Stomach (tissue), 9 donors: ENCODE measurements around the gene NFKBIB. TPM values are rescaled to one million over a fixed set of nuclear protein-coding genes. Genes with fewer than 3 reads are reported as not detected.
A peak's percentile ranks its signal among the peaks of the same experiment; 100 is the strongest.

ENCODE experiments used
- DNase-seq, 2 donors: peaks; one replicate each; pipeline versions ENCODE4 v3.0.0 to v3.0.0-alpha.2; 2013 to 2019
- H3K27ac ChIP-seq, 5 donors: fragments of 200-600 bp in 4 of 5; sonication (generic) in 4 of 5; one replicate each; pipeline ENCODE4 v1.5.1; 2013 to 2019; ENCODE audit warnings: mild to moderate bottlenecking in 1 of 5, moderate library complexity in 1 of 5
- H3K27me3 ChIP-seq, 3 donors: fragments of 200-600 bp; sonication (generic); one replicate each; pipeline ENCODE4 v1.5.1; 2017 to 2019; ENCODE audit warnings: mixed run types in 1 of 3
- H3K36me3 ChIP-seq, 4 donors: fragments of 200-600 bp; sonication (generic); 1 replicate in 3 of 4; 2 replicates in 1 of 4; pipeline ENCODE4 v1.5.1; 2016 to 2019
- H3K4me1 ChIP-seq, 4 donors: fragments of 200-600 bp; sonication (generic); one replicate each; pipeline ENCODE4 v1.5.1; 2016 to 2019
- H3K4me3 ChIP-seq, 4 donors: fragments of 200-600 bp; sonication (generic) in 3 of 4; one replicate each; pipeline ENCODE4 v1.5.1; 2016 to 2019; ENCODE audit warnings: mild to moderate bottlenecking in 1 of 4
- H3K9me3 ChIP-seq, 4 donors: fragments of 200-600 bp; sonication (generic); one replicate each; pipeline ENCODE4 v1.5.1; 2016 to 2019
- EP300 ChIP-seq: sonication (generic); formaldehyde crosslinking; IDR thresholded peaks from one replicate; pipeline ENCODE4 v1.6.1; 2017; ENCODE audit warnings: antibody characterized with exemption
- POLR2A ChIP-seq, 4 donors: fragments of 450-650 bp; IDR thresholded peaks; one replicate each; pipeline ENCODE4 v1.6.1; 2016; ENCODE audit warnings: antibody characterized with exemption in 4 of 4, control low read depth in 2 of 4, mild to moderate bottlenecking in 1 of 4, moderate library complexity in 1 of 4
- POLR2AphosphoS5 ChIP-seq, 3 donors: sonication (generic); formaldehyde crosslinking; IDR thresholded peaks; one replicate each; pipeline ENCODE4 v1.6.1; 2016; ENCODE audit warnings: antibody characterized with exemption in 3 of 3
- WGBS, 5 donors: extraction: QIAGEN DNeasy Blood & Tissue Kit in 3 of 5; methylation state at CpG; one replicate each; pipeline versions ENCODE4 v1.1.5 to v1.1.7; 2013 to 2018; 5-methylcytosine and 5-hydroxymethylcytosine counted together
- intact Hi-C: fragments of 100-400 bp; cut with DNase I; formaldehyde crosslinking; loops from one replicate; pipeline ENCODE4 v1.15.1; 2023; ENCODE audit warnings: low total_unique reads
- polyA plus RNA-seq, 3 donors: library from polyadenylated mRNA; stranded (reverse); fragments of 200-250 nt; gene quantifications; one replicate each; pipeline ENCODE4 v1.2.3, GENCODE V29; 2013
- total RNA-seq, 5 donors: library from RNA; depleted of rRNA; stranded (reverse); fragments of >200 nt; gene quantifications; one replicate each; pipeline versions ENCODE4 v1.1.0 to v1.2.3, GENCODE V29; 2014 to 2016
- TF ChIP-seq, protein P1 (sequence below), 7 experiments: fragments of 450-650 bp in 4 of 7; fragments of 200-600 bp in 3 of 7; sonication (generic) in 3 of 7; IDR thresholded peaks; one replicate each; pipeline ENCODE4 v1.5.1; 2016 to 2019; ENCODE audit warnings: antibody characterized with exemption in 7 of 7, control low read depth in 2 of 7, mild to moderate bottlenecking in 1 of 7
- donor health status: healthy with polysubstance abuse.
- donor health status: Bipolar disorder and iron deficiency.
- donor health status: healthy.

Gene NFKBIB
- total and polyA plus RNA-seq, 8 donors, result 5.4 to 93.3 (median 29.6) TPM; not detected in 1

DNA sequence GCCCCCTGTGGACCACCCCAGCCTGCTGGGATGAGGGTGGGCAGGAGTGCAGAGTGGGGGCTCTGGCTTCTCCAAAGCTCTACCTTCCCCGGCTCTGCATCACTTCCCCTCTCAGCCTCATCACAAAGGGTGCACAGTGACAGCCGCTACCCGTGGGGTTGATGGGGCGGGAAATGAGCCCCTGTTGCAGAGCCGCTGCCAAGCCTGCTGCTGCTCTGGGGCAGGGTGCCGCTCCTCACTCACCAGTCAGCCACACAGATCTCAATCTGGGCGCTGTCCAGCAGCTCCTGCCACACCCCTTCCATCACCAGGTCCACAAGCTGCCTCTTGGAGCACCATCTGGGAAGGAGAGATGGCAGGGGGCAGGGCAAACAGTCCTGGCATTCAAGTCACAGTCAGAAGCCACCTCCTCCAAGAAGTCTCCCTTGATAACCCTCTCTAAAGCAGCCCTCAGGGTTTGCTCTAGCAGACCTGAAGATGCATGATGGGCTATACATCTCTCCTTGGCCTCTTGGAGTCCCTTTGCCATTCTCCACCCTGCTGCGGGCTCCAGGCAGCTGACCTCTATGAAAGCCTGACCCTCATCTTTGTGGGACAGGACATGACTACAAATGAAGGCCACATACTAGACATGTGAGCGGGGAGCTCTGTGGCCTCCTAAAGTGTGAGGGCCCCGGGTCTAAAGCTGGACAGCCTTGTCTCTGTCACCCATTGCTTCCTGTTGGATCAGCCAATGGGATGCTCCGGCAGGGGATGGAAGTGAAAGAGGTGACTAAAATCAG lies 46.7 kb downstream of the NFKBIB start:
- WGBS, 5 donors, result 75 to 88% (median 87%) methylated on average over 10 to 11 of the region's 11 CpGs
- H3K36me3 ChIP-seq, result peaks cover 0 to 39% (median 17%) of the 10 kb centered on the region in 4 donors
- intact Hi-C loops, result no loop called here

GRCh38 chr19:38949580-38950367 lies 50.0 kb downstream of the NFKBIB start:
- peak overlapping the region; percentile 40 to 47 (median 45) for H3K4me3 ChIP-seq
- H3K36me3 ChIP-seq, result peaks cover 0 to 28% (median 16%) of the 10 kb centered on the region in 4 donors
- WGBS, 5 donors, result 7 to 13% (median 8%) methylated on average over 35 to 72 of the region's 72 CpGs
- peak; percentile 90 to 95 for DNase-seq
- H3K27ac ChIP-seq, result peak overlapping the region in 1 of 5 donors; percentile 37
- TF ChIP-seq POLR2AphosphoS5 (IDR thresholded peaks at IDR 0.05) (peak in 1 of 3 donors; percentile 6), EP300 (no peak), POLR2A (IDR thresholded peaks at IDR 0.05) (no peak)
- peaks cover 8 to 26% (median 24%) of the 10 kb centered on the region in 4 donors for H3K4me1 ChIP-seq
- intact Hi-C loops, result no loop called here
- H3K9me3 ChIP-seq, result no peaks in the 10 kb centered on the region
- peaks cover 0 to 12% (median 7%) of the 10 kb centered on the region in 3 donors for H3K27me3 ChIP-seq

More for the DNA sequence above, 46.7 kb downstream of the NFKBIB start:
- peaks cover 0 to 12% (median 7%) of the 10 kb centered on the region in 3 donors for H3K27me3 ChIP-seq
- no peak overlapping the region for H3K27ac ChIP-seq
- H3K9me3 ChIP-seq, result no peaks in the 10 kb centered on the region
- TF ChIP-seq POLR2AphosphoS5 (IDR thresholded peaks at IDR 0.05), result no peak
- TF ChIP-seq EP300, result no peak
- TF ChIP-seq POLR2A (IDR thresholded peaks at IDR 0.05), result no peak
- TF ChIP-seq, protein P1, sequence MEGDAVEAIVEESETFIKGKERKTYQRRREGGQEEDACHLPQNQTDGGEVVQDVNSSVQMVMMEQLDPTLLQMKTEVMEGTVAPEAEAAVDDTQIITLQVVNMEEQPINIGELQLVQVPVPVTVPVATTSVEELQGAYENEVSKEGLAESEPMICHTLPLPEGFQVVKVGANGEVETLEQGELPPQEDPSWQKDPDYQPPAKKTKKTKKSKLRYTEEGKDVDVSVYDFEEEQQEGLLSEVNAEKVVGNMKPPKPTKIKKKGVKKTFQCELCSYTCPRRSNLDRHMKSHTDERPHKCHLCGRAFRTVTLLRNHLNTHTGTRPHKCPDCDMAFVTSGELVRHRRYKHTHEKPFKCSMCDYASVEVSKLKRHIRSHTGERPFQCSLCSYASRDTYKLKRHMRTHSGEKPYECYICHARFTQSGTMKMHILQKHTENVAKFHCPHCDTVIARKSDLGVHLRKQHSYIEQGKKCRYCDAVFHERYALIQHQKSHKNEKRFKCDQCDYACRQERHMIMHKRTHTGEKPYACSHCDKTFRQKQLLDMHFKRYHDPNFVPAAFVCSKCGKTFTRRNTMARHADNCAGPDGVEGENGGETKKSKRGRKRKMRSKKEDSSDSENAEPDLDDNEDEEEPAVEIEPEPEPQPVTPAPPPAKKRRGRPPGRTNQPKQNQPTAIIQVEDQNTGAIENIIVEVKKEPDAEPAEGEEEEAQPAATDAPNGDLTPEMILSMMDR (IDR thresholded peaks at IDR 0.05), result no peak
- H3K4me3 ChIP-seq, result no peak overlapping the region
- DNase-seq, result no peak
- H3K4me1 ChIP-seq, result peaks cover 8 to 15% (median 15%) of the 10 kb centered on the region in 4 donors

DNA sequence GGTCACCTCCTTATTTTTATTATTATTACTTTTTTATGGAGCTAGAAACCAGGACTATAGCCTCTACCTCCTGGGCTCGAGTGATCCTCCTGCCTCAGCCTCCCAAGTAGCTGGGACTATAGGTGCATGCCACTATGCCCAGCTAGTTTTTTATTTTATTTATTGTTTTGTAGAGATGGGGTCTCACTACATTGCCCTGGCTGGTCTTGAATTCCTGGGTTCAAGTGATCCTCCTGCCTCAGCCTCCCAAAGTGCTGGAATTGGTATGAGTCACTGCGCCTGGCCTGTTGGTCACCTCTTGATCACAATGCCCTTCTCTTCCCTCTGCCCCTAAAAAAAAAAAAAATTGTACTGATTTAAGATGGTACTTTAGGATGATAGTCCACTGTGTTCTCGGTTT lies 51.4 kb downstream of the NFKBIB start:
- WGBS, 5 donors, result 64 to 93% (median 80%) methylated on average over 3 of the region's 3 CpGs
- DNase-seq, result no peak
- peaks cover 0 to 25% (median 10%) of the 10 kb centered on the region in 4 donors for H3K36me3 ChIP-seq
- H3K27ac ChIP-seq, result no peak overlapping the region
- TF ChIP-seq, protein P1 (IDR thresholded peaks at IDR 0.05), result no peak
- TF ChIP-seq POLR2AphosphoS5 (IDR thresholded peaks at IDR 0.05) (no peak), POLR2A (IDR thresholded peaks at IDR 0.05) (no peak), EP300 (no peak)
- no peak overlapping the region for H3K4me3 ChIP-seq
- peaks cover 8 to 26% (median 24%) of the 10 kb centered on the region in 4 donors for H3K4me1 ChIP-seq
- intact Hi-C loops, result no loop called here
- no peaks in the 10 kb centered on the region for H3K9me3 ChIP-seq
- H3K27me3 ChIP-seq, result peaks cover 0 to 12% (median 7%) of the 10 kb centered on the region in 3 donors

- Histone ChIP-seq H3K4me1 (peaks cover 8 to 26% (median 24%) of the 10 kb centered on the region in 4 donors), H3K27me3 (peaks cover 0 to 12% (median 7%) of the 10 kb centered on the region in 3 donors), H3K36me3 (peaks cover 0 to 18% (median 5%) of the 10 kb centered on the region in 4 donors), H3K9me3 (no peaks in the 10 kb centered on the region), H3K27ac (no peak overlapping the region), H3K4me3 (no peak overlapping the region)
- no peak for TF ChIP-seq POLR2A (IDR thresholded peaks at IDR 0.05)
- TF ChIP-seq, protein P1 (IDR thresholded peaks at IDR 0.05), result peak in 4 of 7 experiments; percentile 17 to 69 (median 40)
- TF ChIP-seq EP300, result no peak
- no peak for TF ChIP-seq POLR2AphosphoS5 (IDR thresholded peaks at IDR 0.05)
- intact Hi-C loops, result no loop called here
- WGBS, 5 donors, result 46 to 62% (median 56%) methylated on average over 13 of the region's 13 CpGs
- peak; percentile 39 to 65 for DNase-seq
Measured at GRCh38 chr19:38952395-38953165, 52.8 kb downstream of the NFKBIB start.
